ENCODE data around the gene SHC2. TPM values are rescaled to one million over a fixed set of nuclear protein-coding genes. Genes with fewer than 3 reads are reported as not detected.
A peak's percentile ranks its signal among the peaks of the same experiment; 100 is the strongest.

SHC2 gene
- total and polyA plus RNA-seq, 2 of the 8 experiments (the other 6 are each of a cell fraction or from before 2014, with no cell fraction given), result 4.4 to 7.3 TPM

GRCh38 chr19:411723-412355, 49.0 kb downstream of the SHC2 start:
- Histone ChIP-seq H3K9me3 (ENCODE audit: insufficient read depth in 2 of 2, low read depth in 1 of 2, low read length in 1 of 2) (no peaks in the 10 kb centered on the region), H2BK5ac (ENCODE audit: low read depth, low read length) (peak overlapping the region; percentile 32; the same call in 1 of the 2 replicates), H3K9ac (replicated peaks in 1 of 4; ENCODE audit: extremely low read depth in 1 of 4, low read depth in 3 of 4, low read length in 3 of 4) (no peak overlapping the region), H2BK20ac (ENCODE audit: low read length) (no peak overlapping the region), H3K79me2 (ENCODE audit: control insufficient read depth in 1 of 2, insufficient read depth in 2 of 2, low read length in 2 of 2) (no peaks in the 10 kb centered on the region), H2AK5ac (ENCODE audit: low read depth, low read length) (no peak overlapping the region), H3K4me2 (ENCODE audit: insufficient read depth in 1 of 2, low read depth in 2 of 2, low read length in 2 of 2) (0 out of 4 replicates have a peak overlapping the region, but pooled peaks of 1 of the 2 experiments have one; percentile 9), H3K79me1 (ENCODE audit: low read depth, low read length) (no peaks in the 10 kb centered on the region), H3K27me3 (replicated peaks in 1 of 4; ENCODE audit: control insufficient read depth in 3 of 4, extremely low read depth in 1 of 4, insufficient read depth in 3 of 4, low read length in 3 of 4) (peaks cover 0 to 14% (median 12%) of the 10 kb centered on the region in 4 experiments; a peak in 6 of 7 replicates), H4K20me1 (replicated peaks in 1 of 2; ENCODE audit: control insufficient read depth in 1 of 2, insufficient read depth in 2 of 2, low read length in 2 of 2) (peaks cover 0 to 2% of the 10 kb centered on the region in 2 experiments), H4K8ac (ENCODE audit: extremely low read depth, insufficient read depth, low read length) (no peak overlapping the region), H2BK120ac (replicated peaks; ENCODE audit: low read depth, low read length) (no peak overlapping the region), H4K91ac (replicated peaks; ENCODE audit: insufficient read length, low read length) (no peak overlapping the region), H3K56ac (replicated peaks; ENCODE audit: insufficient read length, low read depth, low read length) (no peak overlapping the region), H3K36me3 (ENCODE audit: control insufficient read depth in 2 of 4, insufficient read depth in 4 of 4, low read length in 3 of 4) (no peaks in the 10 kb centered on the region; a peak in 1 of 8 replicates), H3K27ac (ENCODE audit: low read depth, low read length) (no peak overlapping the region), H2BK15ac (ENCODE audit: low read length) (0 out of 2 replicates have a peak overlapping the region, but pooled peaks have one; percentile 13), H2BK12ac (ENCODE audit: low read depth, low read length) (peak overlapping the region; percentile 75; the same call in 1 of the 2 replicates), H4K5ac (ENCODE audit: insufficient read length, low read depth, low read length) (no peak overlapping the region), H3K23ac (ENCODE audit: insufficient read length) (no peak overlapping the region), H3K14ac (ENCODE audit: insufficient read length) (no peak overlapping the region), H3K4ac (replicated peaks; ENCODE audit: insufficient read length, low read depth, low read length) (peak overlapping the region; percentile 47), H3K4me3 (ENCODE audit: extremely low read depth in 1 of 4, insufficient read depth in 2 of 4, low read depth in 3 of 4, low read length in 4 of 4) (no peak overlapping the region), H3K23me2 (ENCODE audit: low read depth, low read length) (peaks cover 8% of the 10 kb centered on the region; the same call in 1 of the 2 replicates), H3K18ac (ENCODE audit: extremely low read depth, low read length) (no peak overlapping the region; the same call in 1 of the 2 replicates), H3K4me1 (replicated peaks in 1 of 4; ENCODE audit: control insufficient read depth in 3 of 4, insufficient read depth in 4 of 4, low read length in 3 of 4) (peaks cover 0 to 20% (median 9%) of the 10 kb centered on the region in 4 experiments; a peak in 5 of 7 replicates), H2AFZ (ENCODE audit: low read length) (no peak overlapping the region)
- ChIA-PET POLR2A (ENCODE audit: partially characterized antibody) (interaction anchor here (0.9 to 1.0 kb wide), 2 partner anchors 15 to 73 kb away, joined by 3 read pairs; no protein-coding TSS in a partner anchor), CTCF (ENCODE audit: partially characterized antibody) (interaction anchor here (1.0 to 2.0 kb wide), 7 partner anchors 10 to 84 kb away, joined by 3 to 8 read pairs (median 5); no protein-coding TSS in a partner anchor)
- WGBS, 2 experiments (ENCODE audit: extremely low coverage in 1 of 2, insufficient coverage in 1 of 2, insufficient read length in 1 of 2, insufficient replicate concordance in 2 of 2, low coverage in 1 of 2, low lambda C conversion rate in 2 of 2, missing lambda C conversion rate in 1 of 2), result 88% methylated on average over 11 of the region's 13 CpGs; no CpG with 5 or more reads in 1 of the 2 experiments
- no peak for FAIRE-seq
- DNase-seq (ENCODE audit: low read depth in 1 of 2, low spot score in 2 of 2), result peak in 1 of 2 experiments; percentile 39
- TF ChIP-seq MAX (IDR thresholded peaks at IDR 0.05) (no peak), NRF1 (IDR thresholded peaks at IDR 0.05; ENCODE audit: low read depth, low read length) (no peak), TCF12 (IDR thresholded peaks at IDR 0.05; ENCODE audit: low read depth, low read length) (no peak), MAFK (IDR thresholded peaks at IDR 0.05; ENCODE audit: low read depth, low read length) (no peak)

Measured in H1 (cell line).